ENCODE measurements around the gene POLL.
A peak's percentile ranks its signal among the peaks of the same experiment; 100 is the strongest.

The POLL gene

DNA sequence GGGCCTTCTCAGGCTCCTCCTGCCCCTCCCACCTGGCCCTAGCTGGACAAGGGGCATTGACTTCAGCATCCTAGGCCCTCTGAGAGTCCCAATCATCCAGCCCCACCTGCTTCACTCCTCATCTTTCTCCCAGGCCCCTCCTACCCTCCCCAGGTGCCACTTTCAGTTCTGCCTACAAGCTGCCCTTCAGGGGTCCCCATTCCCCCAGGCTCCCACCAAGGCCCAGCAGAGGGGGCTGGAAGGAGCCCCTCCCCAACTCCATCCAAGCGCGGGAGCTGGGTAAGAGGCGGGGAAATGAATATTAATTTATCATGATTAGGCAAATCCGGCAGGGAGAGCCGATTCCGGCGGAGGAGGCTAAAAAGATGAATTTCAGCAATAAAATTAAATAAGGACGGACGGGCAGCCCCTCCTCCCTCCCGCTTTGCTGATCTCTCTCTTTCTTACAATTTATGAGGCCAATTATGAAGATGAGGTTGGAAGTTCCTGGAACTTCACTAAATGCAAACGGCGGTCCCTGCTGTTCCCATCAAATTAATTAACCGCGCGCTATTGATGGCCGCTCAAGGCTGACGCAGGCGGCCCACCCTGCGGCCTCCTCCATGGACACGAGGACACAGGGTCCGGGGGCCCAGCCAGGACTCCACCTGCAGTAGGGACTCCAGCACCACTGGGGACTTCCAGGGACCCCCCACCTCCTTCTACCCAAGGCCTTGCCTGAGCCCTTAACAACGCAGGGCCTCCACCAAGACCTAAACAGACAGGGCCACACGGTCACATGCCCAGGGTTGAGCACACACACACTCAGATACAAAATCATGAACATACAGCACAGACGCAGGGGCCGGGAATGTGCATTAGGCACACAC lies 13.9 kb downstream of the POLL start:
- TF ChIP-seq, protein P1, sequence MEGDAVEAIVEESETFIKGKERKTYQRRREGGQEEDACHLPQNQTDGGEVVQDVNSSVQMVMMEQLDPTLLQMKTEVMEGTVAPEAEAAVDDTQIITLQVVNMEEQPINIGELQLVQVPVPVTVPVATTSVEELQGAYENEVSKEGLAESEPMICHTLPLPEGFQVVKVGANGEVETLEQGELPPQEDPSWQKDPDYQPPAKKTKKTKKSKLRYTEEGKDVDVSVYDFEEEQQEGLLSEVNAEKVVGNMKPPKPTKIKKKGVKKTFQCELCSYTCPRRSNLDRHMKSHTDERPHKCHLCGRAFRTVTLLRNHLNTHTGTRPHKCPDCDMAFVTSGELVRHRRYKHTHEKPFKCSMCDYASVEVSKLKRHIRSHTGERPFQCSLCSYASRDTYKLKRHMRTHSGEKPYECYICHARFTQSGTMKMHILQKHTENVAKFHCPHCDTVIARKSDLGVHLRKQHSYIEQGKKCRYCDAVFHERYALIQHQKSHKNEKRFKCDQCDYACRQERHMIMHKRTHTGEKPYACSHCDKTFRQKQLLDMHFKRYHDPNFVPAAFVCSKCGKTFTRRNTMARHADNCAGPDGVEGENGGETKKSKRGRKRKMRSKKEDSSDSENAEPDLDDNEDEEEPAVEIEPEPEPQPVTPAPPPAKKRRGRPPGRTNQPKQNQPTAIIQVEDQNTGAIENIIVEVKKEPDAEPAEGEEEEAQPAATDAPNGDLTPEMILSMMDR (conservative IDR thresholded peaks at IDR 0.05; ENCODE audit: control insufficient read depth, insufficient read depth, low read depth, low read length), result no peak
- H3K4me3 ChIP-seq (ENCODE audit: control insufficient read depth, low read depth, low read length), result no peak overlapping the region
- DNase-seq (ENCODE audit: low read depth), result no peak

DNA sequence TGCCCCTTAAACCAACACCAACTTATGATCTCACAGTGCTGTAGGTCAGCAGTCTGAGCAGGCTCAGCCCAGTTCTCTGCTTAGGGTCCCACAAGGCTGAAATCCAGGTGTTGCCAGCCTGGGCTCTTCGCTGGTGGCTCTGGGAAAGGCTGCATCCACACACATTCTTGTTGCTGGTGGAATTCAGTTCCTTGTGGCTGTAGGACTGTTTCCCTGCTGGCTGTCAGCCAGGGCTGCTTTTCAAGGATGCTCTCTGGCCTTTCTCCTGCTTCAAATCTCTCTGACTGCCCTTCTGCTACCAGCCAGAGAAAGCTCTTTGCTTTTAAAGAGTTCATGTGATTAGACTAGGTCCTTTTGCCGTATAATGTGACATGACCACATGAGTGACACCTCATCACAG lies 15.3 kb downstream of the POLL start:
- DNase-seq (ENCODE audit: low read depth), result no peak
- H3K4me3 ChIP-seq (ENCODE audit: control insufficient read depth, low read depth, low read length), result no peak overlapping the region
- TF ChIP-seq, protein P1 (conservative IDR thresholded peaks at IDR 0.05; ENCODE audit: control insufficient read depth, insufficient read depth, low read depth, low read length), result no peak

DNA sequence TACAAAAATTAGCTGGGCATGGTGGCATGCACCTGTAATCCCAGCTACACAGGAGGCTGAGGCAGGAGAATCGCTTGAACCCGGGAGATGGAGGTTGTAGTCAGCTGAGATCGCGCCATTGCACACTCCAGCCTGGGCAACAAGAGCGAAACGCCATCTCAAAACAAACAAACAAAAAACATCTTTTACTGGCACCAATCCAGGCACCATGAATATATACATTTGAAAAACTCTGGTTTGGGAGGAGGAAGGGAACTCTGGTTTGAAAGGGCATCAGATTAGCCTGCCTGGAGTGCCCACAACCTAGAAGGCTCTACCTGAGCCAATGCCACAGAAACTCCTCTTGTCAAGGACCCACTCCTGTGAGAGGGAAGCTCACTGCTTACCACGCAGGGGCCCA lies 15.9 kb downstream of the POLL start:
- TF ChIP-seq, protein P1 (conservative IDR thresholded peaks at IDR 0.05; ENCODE audit: control insufficient read depth, insufficient read depth, low read depth, low read length), result no peak
- no peak for DNase-seq (ENCODE audit: low read depth)
- no peak overlapping the region for H3K4me3 ChIP-seq (ENCODE audit: control insufficient read depth, low read depth, low read length)

DNA sequence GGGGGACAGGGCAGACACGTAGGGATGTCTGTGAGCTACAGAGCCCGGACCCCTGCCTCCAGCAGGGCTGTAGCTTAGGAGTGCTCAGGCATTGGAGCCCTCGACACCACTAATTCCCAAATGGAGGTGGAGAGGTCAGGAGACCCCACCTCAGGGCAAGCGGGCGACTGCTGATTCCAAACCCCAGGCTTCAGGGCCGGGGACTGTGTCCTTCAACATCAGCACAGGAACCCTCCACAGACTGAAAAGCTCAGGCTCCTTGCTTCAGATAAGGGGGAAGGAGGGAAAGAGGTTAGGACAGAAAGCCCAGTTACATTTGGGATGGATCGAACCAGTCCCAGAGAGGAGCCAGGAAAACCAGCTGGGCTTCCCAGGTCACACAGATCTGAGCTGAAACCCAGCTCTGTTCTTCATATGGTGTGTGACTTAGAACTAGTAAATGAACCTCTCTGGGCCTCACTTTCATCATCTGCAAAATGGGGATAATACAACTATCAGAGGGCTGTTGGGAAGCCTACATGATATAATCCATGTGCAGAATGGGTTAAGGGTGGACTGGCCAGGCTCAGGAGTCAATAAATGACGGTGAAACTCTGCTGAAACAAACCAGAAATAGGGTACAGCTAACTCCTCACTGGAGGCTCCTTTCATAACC lies 16.7 kb downstream of the POLL start:
- no peak for DNase-seq (ENCODE audit: low read depth)
- H3K4me3 ChIP-seq (ENCODE audit: control insufficient read depth, low read depth, low read length), result no peak overlapping the region
- TF ChIP-seq, protein P1 (conservative IDR thresholded peaks at IDR 0.05; ENCODE audit: control insufficient read depth, insufficient read depth, low read depth, low read length), result no peak

DNA sequence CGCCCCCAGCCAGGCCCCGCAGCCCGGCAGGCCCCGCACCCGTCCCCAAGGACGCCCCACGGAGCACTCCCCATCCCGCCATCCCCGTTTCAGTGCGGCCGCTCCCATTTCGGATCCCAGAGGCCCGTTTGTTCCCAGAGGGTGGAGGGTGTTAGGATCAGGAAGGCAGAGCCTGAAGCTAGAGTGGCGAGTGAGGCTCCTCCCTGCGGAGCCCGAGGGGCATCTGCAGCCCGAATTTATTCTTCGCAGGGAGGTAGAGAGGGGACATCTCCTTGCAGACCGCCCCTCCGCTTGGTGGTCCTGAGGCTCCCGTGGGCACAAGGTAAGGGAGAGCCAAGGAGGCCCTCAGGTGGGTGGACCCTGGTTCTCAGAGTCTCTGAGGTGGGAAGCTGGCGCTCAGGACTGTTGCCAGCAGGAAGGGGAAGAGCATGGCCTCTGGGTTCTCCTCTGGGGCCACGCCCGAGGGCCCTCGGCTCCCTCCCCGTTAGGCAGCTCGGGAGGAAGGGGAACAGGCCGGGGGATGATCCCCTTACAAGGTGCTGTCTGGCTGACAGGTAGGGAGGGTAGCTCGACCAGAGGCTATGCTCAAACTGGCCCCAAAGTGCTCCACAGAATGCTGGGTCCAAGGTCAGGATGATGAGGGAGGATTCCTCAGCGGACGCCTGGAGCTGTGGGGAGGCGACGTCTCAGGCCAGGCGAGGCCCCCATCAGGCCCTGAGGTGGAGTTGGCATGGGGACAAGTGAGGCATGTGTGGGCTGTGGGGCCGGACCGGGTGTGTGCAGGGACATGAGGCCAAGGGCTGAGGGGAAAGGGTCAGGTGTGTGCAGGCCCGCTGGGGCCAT lies 17.4 kb downstream of the POLL start:
- DNase-seq (ENCODE audit: low read depth), result no peak
- H3K4me3 ChIP-seq (ENCODE audit: control insufficient read depth, low read depth, low read length), result peak overlapping the region; percentile 62
- TF ChIP-seq, protein P1 (conservative IDR thresholded peaks at IDR 0.05; ENCODE audit: control insufficient read depth, insufficient read depth, low read depth, low read length), result no peak

DNA sequence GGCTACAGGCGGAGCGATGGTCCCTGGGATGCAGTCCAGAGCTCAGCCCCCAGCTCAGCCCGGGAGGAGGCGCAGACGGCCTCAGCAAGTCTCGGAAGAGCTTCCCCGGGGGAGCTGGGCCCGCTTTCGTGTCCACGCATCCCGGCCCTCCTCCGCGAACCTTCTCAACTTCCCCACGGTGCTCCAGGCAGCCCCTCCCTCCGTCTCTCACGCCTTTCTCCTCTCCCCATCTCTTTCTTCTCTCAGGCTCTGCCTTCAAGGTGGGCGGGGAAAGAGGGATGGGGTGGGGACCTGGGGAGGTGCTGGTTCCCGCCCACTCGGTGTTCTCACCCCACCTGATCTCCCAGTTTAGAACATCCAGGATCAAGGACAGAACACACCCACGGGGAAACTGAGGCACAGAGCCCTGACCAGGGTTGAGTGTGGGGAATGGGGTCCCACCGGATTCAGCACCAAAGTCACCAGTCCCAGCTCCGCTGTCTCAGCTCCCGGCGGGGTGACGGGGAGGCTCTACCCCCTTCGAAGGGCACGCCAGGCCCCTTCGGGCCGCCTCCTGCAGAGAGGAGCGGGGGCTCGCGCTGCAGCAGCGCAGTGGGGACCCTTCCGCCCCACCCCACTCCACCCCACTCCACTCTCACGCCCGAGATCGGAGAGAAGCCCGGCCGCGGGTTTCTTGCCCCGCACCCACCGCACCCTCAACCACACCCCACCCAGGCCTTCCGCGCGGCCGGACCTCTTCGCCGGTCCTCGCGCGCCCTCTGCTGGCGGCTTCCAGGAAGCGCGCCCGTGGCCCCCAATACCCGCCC lies 18.2 kb downstream of the POLL start:
- H3K4me3 ChIP-seq (ENCODE audit: control insufficient read depth, low read depth, low read length), result peak overlapping the region; percentile 62
- TF ChIP-seq, protein P1 (conservative IDR thresholded peaks at IDR 0.05; ENCODE audit: control insufficient read depth, insufficient read depth, low read depth, low read length), result peak; percentile 41
- peak; percentile 53 for DNase-seq (ENCODE audit: low read depth)
